Stomach (tissue), 9 donors: ENCODE results near the gene ANO7. TPM values are rescaled to one million over a fixed set of nuclear protein-coding genes. Genes with fewer than 3 reads are reported as not detected.

ENCODE experiments used
- DNase-seq, 2 donors: peaks; one replicate each; pipeline versions ENCODE4 v3.0.0 to v3.0.0-alpha.2; 2013 to 2019
- H3K27ac ChIP-seq, 5 donors: fragments of 200-600 bp in 4 of 5; sonication (generic) in 4 of 5; one replicate each; pipeline ENCODE4 v1.5.1; 2013 to 2019; ENCODE audit warnings: mild to moderate bottlenecking in 1 of 5, moderate library complexity in 1 of 5
- H3K27me3 ChIP-seq, 3 donors: fragments of 200-600 bp; sonication (generic); one replicate each; pipeline ENCODE4 v1.5.1; 2017 to 2019; ENCODE audit warnings: mixed run types in 1 of 3
- H3K36me3 ChIP-seq, 4 donors: fragments of 200-600 bp; sonication (generic); 1 replicate in 3 of 4; 2 replicates in 1 of 4; pipeline ENCODE4 v1.5.1; 2016 to 2019
- H3K4me1 ChIP-seq, 4 donors: fragments of 200-600 bp; sonication (generic); one replicate each; pipeline ENCODE4 v1.5.1; 2016 to 2019
- H3K4me3 ChIP-seq, 4 donors: fragments of 200-600 bp; sonication (generic) in 3 of 4; one replicate each; pipeline ENCODE4 v1.5.1; 2016 to 2019; ENCODE audit warnings: mild to moderate bottlenecking in 1 of 4
- H3K9me3 ChIP-seq, 4 donors: fragments of 200-600 bp; sonication (generic); one replicate each; pipeline ENCODE4 v1.5.1; 2016 to 2019
- EP300 ChIP-seq: sonication (generic); formaldehyde crosslinking; IDR thresholded peaks from one replicate; pipeline ENCODE4 v1.6.1; 2017; ENCODE audit warnings: antibody characterized with exemption
- POLR2A ChIP-seq, 4 donors: fragments of 450-650 bp; IDR thresholded peaks; one replicate each; pipeline ENCODE4 v1.6.1; 2016; ENCODE audit warnings: antibody characterized with exemption in 4 of 4, control low read depth in 2 of 4, mild to moderate bottlenecking in 1 of 4, moderate library complexity in 1 of 4
- POLR2AphosphoS5 ChIP-seq, 3 donors: sonication (generic); formaldehyde crosslinking; IDR thresholded peaks; one replicate each; pipeline ENCODE4 v1.6.1; 2016; ENCODE audit warnings: antibody characterized with exemption in 3 of 3
- WGBS, 5 donors: extraction: QIAGEN DNeasy Blood & Tissue Kit in 3 of 5; methylation state at CpG; one replicate each; pipeline versions ENCODE4 v1.1.5 to v1.1.7; 2013 to 2018; 5-methylcytosine and 5-hydroxymethylcytosine counted together
- intact Hi-C: fragments of 100-400 bp; cut with DNase I; formaldehyde crosslinking; loops from one replicate; pipeline ENCODE4 v1.15.1; 2023; ENCODE audit warnings: low total_unique reads
- polyA plus RNA-seq, 3 donors: library from polyadenylated mRNA; stranded (reverse); fragments of 200-250 nt; gene quantifications; one replicate each; pipeline ENCODE4 v1.2.3, GENCODE V29; 2013
- total RNA-seq, 5 donors: library from RNA; depleted of rRNA; stranded (reverse); fragments of >200 nt; gene quantifications; one replicate each; pipeline versions ENCODE4 v1.1.0 to v1.2.3, GENCODE V29; 2014 to 2016
- TF ChIP-seq, protein P1 (sequence below), 7 experiments: fragments of 450-650 bp in 4 of 7; fragments of 200-600 bp in 3 of 7; sonication (generic) in 3 of 7; IDR thresholded peaks; one replicate each; pipeline ENCODE4 v1.5.1; 2016 to 2019; ENCODE audit warnings: antibody characterized with exemption in 7 of 7, control low read depth in 2 of 7, mild to moderate bottlenecking in 1 of 7
- donor health status: healthy with polysubstance abuse.
- donor health status: Bipolar disorder and iron deficiency.
- donor health status: healthy.

ANO7 gene
- total and polyA plus RNA-seq, 8 donors = 0.48 to 138 (median 5.6) TPM

DNA sequence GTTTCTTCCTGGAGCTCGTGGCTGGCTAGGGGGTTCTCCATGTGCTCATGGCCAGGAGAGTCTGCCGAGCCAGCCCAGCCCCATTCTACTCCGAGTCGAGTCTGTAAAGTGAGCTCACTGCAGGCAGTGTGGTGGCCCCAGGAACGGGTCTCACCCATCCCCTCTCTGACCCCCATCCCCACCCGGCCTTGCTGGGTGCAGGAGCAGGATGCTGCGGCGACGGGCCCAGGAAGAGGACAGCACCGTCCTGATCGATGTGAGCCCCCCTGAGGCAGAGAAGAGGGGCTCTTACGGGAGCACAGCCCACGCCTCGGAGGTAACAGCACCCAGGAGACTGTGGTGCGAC is 1.4 kb downstream of the ANO7 start:
- Histone ChIP-seq H3K4me3 (no peak overlapping the region), H3K27ac (no peak overlapping the region), H3K4me1 (peaks cover 0 to 33% (median 7%) of the 10 kb centered on the region in 4 donors), H3K27me3 (peaks cover 0 to 19% (median 0%) of the 10 kb centered on the region in 3 donors), H3K36me3 (no peaks in the 10 kb centered on the region), H3K9me3 (no peaks in the 10 kb centered on the region)
- no peak for DNase-seq
- TF ChIP-seq POLR2AphosphoS5 (IDR thresholded peaks at IDR 0.05) = no peak
- no peak for TF ChIP-seq EP300
- TF ChIP-seq POLR2A (IDR thresholded peaks at IDR 0.05) = no peak
- TF ChIP-seq, protein P1, sequence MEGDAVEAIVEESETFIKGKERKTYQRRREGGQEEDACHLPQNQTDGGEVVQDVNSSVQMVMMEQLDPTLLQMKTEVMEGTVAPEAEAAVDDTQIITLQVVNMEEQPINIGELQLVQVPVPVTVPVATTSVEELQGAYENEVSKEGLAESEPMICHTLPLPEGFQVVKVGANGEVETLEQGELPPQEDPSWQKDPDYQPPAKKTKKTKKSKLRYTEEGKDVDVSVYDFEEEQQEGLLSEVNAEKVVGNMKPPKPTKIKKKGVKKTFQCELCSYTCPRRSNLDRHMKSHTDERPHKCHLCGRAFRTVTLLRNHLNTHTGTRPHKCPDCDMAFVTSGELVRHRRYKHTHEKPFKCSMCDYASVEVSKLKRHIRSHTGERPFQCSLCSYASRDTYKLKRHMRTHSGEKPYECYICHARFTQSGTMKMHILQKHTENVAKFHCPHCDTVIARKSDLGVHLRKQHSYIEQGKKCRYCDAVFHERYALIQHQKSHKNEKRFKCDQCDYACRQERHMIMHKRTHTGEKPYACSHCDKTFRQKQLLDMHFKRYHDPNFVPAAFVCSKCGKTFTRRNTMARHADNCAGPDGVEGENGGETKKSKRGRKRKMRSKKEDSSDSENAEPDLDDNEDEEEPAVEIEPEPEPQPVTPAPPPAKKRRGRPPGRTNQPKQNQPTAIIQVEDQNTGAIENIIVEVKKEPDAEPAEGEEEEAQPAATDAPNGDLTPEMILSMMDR (IDR thresholded peaks at IDR 0.05) = no peak
- 85 to 94% (median 88%) methylated on average over 10 to 15 of the region's 15 CpGs for WGBS, 5 donors
- intact Hi-C loops = no loop called here

DNA sequence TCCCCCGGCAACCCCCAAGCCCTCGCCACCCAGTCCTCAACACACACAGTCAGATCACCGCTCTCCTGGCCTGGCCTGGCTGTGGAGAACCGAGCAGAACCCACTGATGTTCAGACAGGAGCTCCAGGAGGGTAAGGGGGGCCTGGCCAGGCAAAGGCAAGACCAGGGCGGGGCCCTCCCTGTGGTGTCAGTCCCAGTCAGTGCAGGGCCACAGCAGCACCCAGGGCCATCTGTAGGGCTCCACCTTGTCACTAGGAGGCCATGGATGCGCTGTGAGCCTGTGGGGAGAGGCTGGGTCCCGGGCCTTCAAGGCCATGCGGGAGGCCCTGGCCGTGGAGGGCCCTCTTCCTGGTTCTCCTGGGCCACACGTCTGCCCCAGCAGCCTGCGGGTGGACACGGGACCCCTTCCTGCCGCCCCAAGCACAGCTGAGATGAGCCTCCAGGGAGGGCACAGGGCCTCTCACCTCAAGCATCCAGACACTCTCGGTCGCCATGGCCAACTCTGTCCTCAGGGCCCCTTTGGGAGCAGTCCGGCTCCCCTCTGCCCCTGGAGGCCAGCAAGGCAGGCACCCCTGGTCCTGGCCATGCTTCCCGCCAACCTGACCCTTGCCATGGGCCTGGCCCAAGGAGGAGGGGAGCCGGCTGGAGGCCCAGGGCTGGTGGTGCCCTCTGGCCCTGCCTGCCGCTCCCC is 2.0 kb downstream of the ANO7 start:
- no peak for DNase-seq
- H3K4me1 ChIP-seq = peaks cover 0 to 33% (median 7%) of the 10 kb centered on the region in 4 donors
- H3K9me3 ChIP-seq = no peaks in the 10 kb centered on the region
- H3K36me3 ChIP-seq = no peaks in the 10 kb centered on the region
- H3K27ac ChIP-seq = peak overlapping the region in 1 of 5 donors; percentile 43
- 84 to 91% (median 88%) methylated on average over 7 to 19 of the region's 19 CpGs for WGBS, 5 donors
- intact Hi-C loops = no loop called here
- H3K4me3 ChIP-seq = no peak overlapping the region
- peaks cover 0 to 19% (median 0%) of the 10 kb centered on the region in 3 donors for H3K27me3 ChIP-seq
- TF ChIP-seq EP300 = no peak
- TF ChIP-seq, protein P1 (IDR thresholded peaks at IDR 0.05) = no peak

DNA sequence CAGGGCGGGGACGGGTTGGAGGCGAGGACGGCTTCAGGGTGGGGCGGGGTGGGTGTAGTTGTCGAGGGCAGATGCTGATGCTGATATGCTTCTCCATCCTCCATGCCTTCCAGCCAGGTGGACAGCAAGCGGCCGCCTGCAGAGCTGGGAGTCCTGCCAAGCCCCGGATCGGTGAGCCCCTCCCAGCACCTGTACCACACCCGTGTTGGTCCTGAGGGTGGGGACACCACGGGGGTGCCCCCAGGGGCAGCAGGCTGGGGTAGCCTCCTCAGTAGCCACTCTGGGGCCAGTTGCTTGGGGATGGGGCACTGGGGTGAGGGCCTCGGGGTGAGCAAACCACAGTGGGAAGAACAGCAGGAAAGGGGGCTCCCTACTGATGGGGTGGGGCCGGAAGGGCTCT is 2.6 kb downstream of the ANO7 start:
- H3K27ac ChIP-seq = peak overlapping the region in 1 of 5 donors; percentile 43
- TF ChIP-seq POLR2A (IDR thresholded peaks at IDR 0.05) = no peak
- TF ChIP-seq EP300 = no peak
- no peak for TF ChIP-seq POLR2AphosphoS5 (IDR thresholded peaks at IDR 0.05)
- TF ChIP-seq, protein P1 (IDR thresholded peaks at IDR 0.05) = no peak
- DNase-seq = peak; percentile 41 to 43

DNA sequence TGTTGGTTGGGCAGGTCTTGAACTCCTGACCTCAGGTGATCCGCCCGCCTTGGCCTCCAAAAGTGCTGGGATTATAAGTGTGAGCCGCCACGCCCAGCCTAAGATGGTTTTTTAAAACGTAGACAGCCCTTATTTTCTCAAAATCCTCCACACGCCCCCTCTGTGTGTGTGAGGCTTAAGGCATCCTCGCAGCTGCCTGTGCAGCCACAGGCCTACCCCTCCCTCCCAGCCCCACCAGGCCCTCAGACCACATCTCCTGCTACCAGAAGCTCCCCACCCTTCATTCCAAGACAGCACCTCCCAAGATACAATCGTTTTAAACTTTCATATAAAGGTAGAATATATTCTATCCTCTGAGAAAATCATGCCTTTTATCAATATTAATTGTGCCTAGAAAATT is 4.8 kb downstream of the ANO7 start:
- Histone ChIP-seq H3K4me3 (no peak overlapping the region), H3K4me1 (peaks cover 0 to 28% (median 6%) of the 10 kb centered on the region in 4 donors), H3K27me3 (peaks cover 0 to 6% (median 0%) of the 10 kb centered on the region in 3 donors), H3K9me3 (no peaks in the 10 kb centered on the region), H3K36me3 (no peaks in the 10 kb centered on the region), H3K27ac (no peak overlapping the region)
- WGBS, 5 donors = 78 to 86% (median 84%) methylated on average over 8 of the region's 8 CpGs
- TF ChIP-seq EP300 (no peak), POLR2A (IDR thresholded peaks at IDR 0.05) (no peak), POLR2AphosphoS5 (IDR thresholded peaks at IDR 0.05) (no peak)
- TF ChIP-seq, protein P1 (IDR thresholded peaks at IDR 0.05) = no peak
- no peak for DNase-seq
- intact Hi-C loops = no loop called here

More for the DNA sequence above, 2.6 kb downstream of the ANO7 start:
- H3K36me3 ChIP-seq = no peaks in the 10 kb centered on the region
- WGBS, 5 donors = 35 to 68% (median 45%) methylated on average over 4 to 14 of the region's 14 CpGs
- peaks cover 0 to 33% (median 7%) of the 10 kb centered on the region in 4 donors for H3K4me1 ChIP-seq
- no peak overlapping the region for H3K4me3 ChIP-seq
- intact Hi-C loops = no loop called here
- no peaks in the 10 kb centered on the region for H3K9me3 ChIP-seq
- H3K27me3 ChIP-seq = peaks cover 0 to 19% (median 0%) of the 10 kb centered on the region in 3 donors
